HEK293T (cell line): ENCODE measurements around the gene SMAD4.

Source experiments
- CTCF ChIA-PET: fragments of 350-600 bp; formaldehyde crosslinking; extraction: SDS; loops from one replicate; lab custom pipeline; 2021; ENCODE audit warnings: antibody characterized with exemption, inconsistent platforms; lab: Yijun Ruan, JAX
- POLR2A ChIA-PET: fragments of 350-600 bp; formaldehyde crosslinking; extraction: SDS; loops from one replicate; lab custom pipeline; 2020; ENCODE audit warnings: antibody characterized with exemption, inconsistent platforms; lab: Yijun Ruan, JAX
- DNase-seq: peaks from one replicate; pipeline ENCODE4 v3.0.0; 2012; ENCODE audit warnings: mixed read lengths; ENCODE audit errors: extremely low spot score
- ARNT ChIP-seq: fragments of 450-650 bp; IDR thresholded peaks from 2 replicates; pipeline ENCODE4 v1.6.1; 2017; ENCODE audit warnings: mild to moderate bottlenecking
- BHLHE40 ChIP-seq: fragments of 450-650 bp; IDR thresholded peaks from 2 replicates; pipeline ENCODE4 v1.6.1; 2016; ENCODE audit warnings: mild to moderate bottlenecking, moderate library complexity, borderline replicate concordance
- CTBP1 ChIP-seq: fragments of 450-650 bp; IDR thresholded peaks from 2 replicates; pipeline ENCODE4 v1.6.1; 2016; ENCODE audit warnings: borderline replicate concordance
- ELF4 ChIP-seq: fragments of 450-650 bp; IDR thresholded peaks from 2 replicates; pipeline ENCODE4 v1.6.1; 2017; ENCODE audit warnings: antibody characterized with exemption
- FOXA1 ChIP-seq: fragments of 450-650 bp; IDR thresholded peaks from 2 replicates; pipeline ENCODE4 v1.6.1; 2016; ENCODE audit warnings: mild to moderate bottlenecking
- FOXK2 ChIP-seq: fragments of 450-650 bp; IDR thresholded peaks from 2 replicates; pipeline ENCODE4 v1.6.1; 2016; ENCODE audit warnings: mild to moderate bottlenecking
- FOXM1 ChIP-seq: fragments of 450-650 bp; IDR thresholded peaks from 2 replicates; pipeline ENCODE4 v1.6.1; 2017; ENCODE audit warnings: mild to moderate bottlenecking, borderline replicate concordance
- HDGF ChIP-seq: fragments of 450-650 bp; IDR thresholded peaks from 2 replicates; pipeline ENCODE4 v1.6.1; 2017; ENCODE audit warnings: antibody characterized with exemption, borderline replicate concordance
- L3MBTL2 ChIP-seq: fragments of 450-650 bp; conservative IDR thresholded peaks from 2 replicates; pipeline ENCODE4 v1.6.1; 2016; ENCODE audit warnings: mild to moderate bottlenecking
- LEF1 ChIP-seq: fragments of 450-650 bp; IDR thresholded peaks from 2 replicates; pipeline ENCODE4 v1.6.1; 2017; ENCODE audit warnings: mild to moderate bottlenecking, borderline replicate concordance
- NFRKB ChIP-seq: fragments of 450-650 bp; IDR thresholded peaks from 2 replicates; pipeline ENCODE4 v1.6.1; 2016; ENCODE audit warnings: mild to moderate bottlenecking, moderate library complexity
- SP1 ChIP-seq: fragments of 450-650 bp; IDR thresholded peaks from 2 replicates; pipeline ENCODE4 v1.6.1; 2017
- SUZ12 ChIP-seq: fragments of 450-650 bp; IDR thresholded peaks from 2 replicates; pipeline ENCODE4 v1.6.1; 2016; ENCODE audit warnings: mild to moderate bottlenecking
- TARDBP ChIP-seq: fragments of 450-650 bp; IDR thresholded peaks from 2 replicates; pipeline ENCODE4 v1.6.1; 2016
- ZNF384 ChIP-seq: fragments of 450-650 bp; IDR thresholded peaks from 2 replicates; pipeline ENCODE4 v1.6.1; 2016
- TF ChIP-seq, protein P1 (sequence below): fragments of 450-650 bp; IDR thresholded peaks from 2 replicates; pipeline ENCODE4 v1.6.1; 2016

Gene SMAD4

DNA sequence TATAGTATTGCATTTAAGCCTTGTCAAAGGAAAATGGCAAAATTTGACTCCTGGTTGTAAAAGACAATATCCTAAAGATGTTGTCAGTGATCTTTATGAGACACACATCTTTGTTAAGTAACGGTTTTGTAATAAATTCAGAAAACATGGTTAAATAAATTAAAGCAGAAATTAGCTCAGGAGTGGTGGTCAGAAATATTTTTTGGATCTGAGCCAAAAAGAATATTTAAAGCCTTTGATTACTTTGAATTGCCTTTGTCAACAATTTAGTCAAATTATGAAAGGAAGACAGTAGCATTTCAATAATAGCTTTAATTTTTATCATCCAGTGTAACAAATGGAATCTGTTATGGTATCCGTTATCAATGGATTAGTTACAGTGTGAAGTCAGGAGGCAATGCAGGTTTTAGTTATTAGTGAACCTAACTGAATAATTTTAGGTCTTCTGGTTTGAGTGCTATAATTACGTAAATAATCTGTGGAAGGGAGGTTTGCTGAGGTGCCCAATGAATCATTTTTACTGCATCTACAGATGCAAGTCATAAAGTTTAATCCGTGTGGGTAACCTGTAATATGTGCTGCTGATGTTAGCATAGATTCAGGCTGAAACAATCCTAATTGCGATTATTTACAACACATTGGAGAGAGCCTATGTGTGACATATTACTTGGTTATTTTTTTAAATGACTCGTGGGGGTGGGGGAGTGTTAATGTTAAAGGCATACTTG lies 42.7 kb downstream of the SMAD4 start:
- TF ChIP-seq CTBP1: no peak
- TF ChIP-seq L3MBTL2: no peak
- TF ChIP-seq, protein P1, sequence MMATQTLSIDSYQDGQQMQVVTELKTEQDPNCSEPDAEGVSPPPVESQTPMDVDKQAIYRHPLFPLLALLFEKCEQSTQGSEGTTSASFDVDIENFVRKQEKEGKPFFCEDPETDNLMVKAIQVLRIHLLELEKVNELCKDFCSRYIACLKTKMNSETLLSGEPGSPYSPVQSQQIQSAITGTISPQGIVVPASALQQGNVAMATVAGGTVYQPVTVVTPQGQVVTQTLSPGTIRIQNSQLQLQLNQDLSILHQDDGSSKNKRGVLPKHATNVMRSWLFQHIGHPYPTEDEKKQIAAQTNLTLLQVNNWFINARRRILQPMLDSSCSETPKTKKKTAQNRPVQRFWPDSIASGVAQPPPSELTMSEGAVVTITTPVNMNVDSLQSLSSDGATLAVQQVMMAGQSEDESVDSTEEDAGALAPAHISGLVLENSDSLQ: no peak
- no peak for TF ChIP-seq NFRKB
- TF ChIP-seq SP1: no peak
- TF ChIP-seq ZNF384: no peak
- no peak for DNase-seq
- CTCF ChIA-PET: no interaction called here
- POLR2A ChIA-PET: no interaction called here

DNA sequence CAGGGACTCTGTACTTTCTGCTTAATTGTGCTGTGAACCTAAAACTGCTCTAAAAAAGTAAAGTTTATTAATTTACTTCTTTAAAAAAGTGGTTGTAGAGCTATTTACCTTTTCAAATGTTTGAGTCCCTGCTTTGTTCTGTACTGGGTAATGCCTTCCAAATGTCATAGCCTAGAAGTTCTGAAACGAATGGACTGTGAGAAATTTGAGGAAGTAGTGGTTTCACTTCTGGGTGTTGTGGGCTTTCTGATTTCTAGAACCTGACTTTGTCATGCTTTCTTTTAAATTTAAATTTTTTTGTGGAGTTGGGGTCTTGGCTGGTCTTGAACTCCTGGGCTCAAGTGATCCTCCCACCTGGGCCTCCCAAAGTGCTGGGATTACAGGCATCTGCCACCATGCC lies 44.6 kb downstream of the SMAD4 start:
- ChIA-PET POLR2A (no interaction called here), CTCF (no interaction called here)
- DNase-seq: no peak
- TF ChIP-seq FOXA1: no peak
- no peak for TF ChIP-seq NFRKB
- no peak for TF ChIP-seq SP1
- no peak for TF ChIP-seq CTBP1
- no peak for TF ChIP-seq HDGF
- no peak for TF ChIP-seq FOXK2
- TF ChIP-seq ELF4: no peak
- no peak for TF ChIP-seq FOXM1

GRCh38 chr18:51076503-51076902 lies 46.5 kb downstream of the SMAD4 start:
- POLR2A ChIA-PET: no interaction called here
- no peak for DNase-seq
- no peak for TF ChIP-seq ARNT
- CTCF ChIA-PET: no interaction called here

DNA sequence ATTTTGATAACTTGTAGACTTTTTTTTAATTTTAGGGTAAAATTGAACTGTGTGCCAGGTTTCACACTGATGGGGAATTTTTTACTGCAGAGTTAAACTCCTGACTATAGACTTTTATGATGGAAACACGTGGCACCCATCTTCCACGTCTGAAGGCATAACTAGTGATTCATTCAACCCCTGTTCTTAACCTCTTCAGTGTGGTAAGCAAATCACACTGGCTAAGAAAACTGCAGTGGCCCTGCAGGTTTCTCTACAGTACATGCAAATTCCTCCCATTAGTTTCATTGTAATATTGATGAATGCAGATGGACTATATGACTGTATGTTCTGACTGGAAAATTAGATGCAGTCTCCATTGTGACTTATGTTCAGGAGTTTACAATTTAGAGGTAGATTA lies 47.2 kb downstream of the SMAD4 start:
- CTCF ChIA-PET: no interaction called here
- no peak for DNase-seq
- POLR2A ChIA-PET: no interaction called here
- TF ChIP-seq L3MBTL2 (no peak), CTBP1 (no peak), LEF1 (no peak), ELF4 (no peak), FOXA1 (no peak), NFRKB (no peak), HDGF (no peak), SP1 (no peak), TARDBP (no peak), BHLHE40 (no peak), ARNT (no peak), SUZ12 (no peak), ZNF384 (no peak), FOXK2 (no peak)
- TF ChIP-seq, protein P1: no peak

DNA sequence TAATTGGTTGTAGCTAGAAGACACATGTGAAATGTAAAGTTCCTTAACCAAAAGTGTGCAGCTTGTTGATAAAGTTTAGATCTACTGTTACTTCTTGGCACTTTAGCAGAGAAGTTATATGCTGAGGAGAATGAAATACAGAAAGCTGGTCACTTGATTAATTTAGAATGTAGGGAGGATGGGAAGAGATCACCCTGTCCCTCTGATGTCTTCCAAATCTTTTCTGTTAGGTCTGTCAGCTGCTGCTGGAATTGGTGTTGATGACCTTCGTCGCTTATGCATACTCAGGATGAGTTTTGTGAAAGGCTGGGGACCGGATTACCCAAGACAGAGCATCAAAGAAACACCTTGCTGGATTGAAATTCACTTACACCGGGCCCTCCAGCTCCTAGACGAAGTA lies 48.0 kb downstream of the SMAD4 start:
- CTCF ChIA-PET: no interaction called here
- POLR2A ChIA-PET: no interaction called here
- no peak for DNase-seq
- TF ChIP-seq ELF4 (no peak), HDGF (no peak), FOXK2 (no peak), L3MBTL2 (no peak), SUZ12 (no peak), SP1 (no peak), LEF1 (no peak), BHLHE40 (no peak), CTBP1 (no peak)
- TF ChIP-seq, protein P1: no peak

DNA sequence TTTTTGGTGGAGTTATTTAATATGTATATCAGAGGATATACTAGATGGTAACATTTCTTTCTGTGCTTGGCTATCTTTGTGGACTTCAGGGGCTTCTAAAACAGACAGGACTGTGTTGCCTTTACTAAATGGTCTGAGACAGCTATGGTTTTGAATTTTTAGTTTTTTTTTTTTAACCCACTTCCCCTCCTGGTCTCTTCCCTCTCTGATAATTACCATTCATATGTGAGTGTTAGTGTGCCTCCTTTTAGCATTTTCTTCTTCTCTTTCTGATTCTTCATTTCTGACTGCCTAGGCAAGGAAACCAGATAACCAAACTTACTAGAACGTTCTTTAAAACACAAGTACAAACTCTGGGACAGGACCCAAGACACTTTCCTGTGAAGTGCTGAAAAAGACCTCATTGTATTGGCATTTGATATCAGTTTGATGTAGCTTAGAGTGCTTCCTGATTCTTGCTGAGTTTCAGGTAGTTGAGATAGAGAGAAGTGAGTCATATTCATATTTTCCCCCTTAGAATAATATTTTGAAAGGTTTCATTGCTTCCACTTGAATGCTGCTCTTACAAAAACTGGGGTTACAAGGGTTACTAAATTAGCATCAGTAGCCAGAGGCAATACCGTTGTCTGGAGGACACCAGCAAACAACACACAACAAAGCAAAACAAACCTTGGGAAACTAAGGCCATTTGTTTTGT lies 52.7 kb downstream of the SMAD4 start:
- no peak for DNase-seq
- TF ChIP-seq BHLHE40: no peak
- no peak for TF ChIP-seq FOXK2
- no peak for TF ChIP-seq CTBP1
- TF ChIP-seq LEF1: no peak
- TF ChIP-seq FOXA1: no peak
- TF ChIP-seq SP1: no peak
- POLR2A ChIA-PET: no interaction called here
- CTCF ChIA-PET: no interaction called here

- ChIA-PET CTCF (no interaction called here), POLR2A (no interaction called here)
Observed at GRCh38 chr18:51083398-51083797, 53.4 kb downstream of the SMAD4 start.

More at GRCh38 chr18:51083398-51083797, 53.4 kb downstream of the SMAD4 start:
- TF ChIP-seq L3MBTL2 (no peak), ZNF384 (no peak), CTBP1 (no peak), LEF1 (no peak), BHLHE40 (no peak), FOXK2 (no peak), SUZ12 (no peak), HDGF (no peak), SP1 (no peak), FOXA1 (no peak), ELF4 (no peak), TARDBP (no peak), NFRKB (no peak), FOXM1 (no peak), ARNT (no peak)
- TF ChIP-seq, protein P1: no peak
- DNase-seq: no peak
